Endothelial cell of umbilical vein (primary cell): ENCODE measurements around the gene OR5P2.
"Not testable (repeated sequence)": the region's sequence is repeated elsewhere in the genome, so short reads cannot be mapped to it uniquely, and the experiment has no call there.

Source experiments
- EZH2 ChIP-seq: IDR thresholded peaks from 2 replicates; pipeline ENCODE4 v1.6.1; 2012; ENCODE audit warnings: borderline replicate concordance, low read depth, mild to moderate bottlenecking, moderate library complexity, low read length, inconsistent platforms; ENCODE audit not compliant: severe bottlenecking
- POLR2A ChIP-seq: IDR thresholded peaks from 2 replicates; pipeline ENCODE4 v1.6.1; 2012; ENCODE audit warnings: low read depth, mild to moderate bottlenecking, control low read depth, low read length
- POLR2AphosphoS5 ChIP-seq: IDR thresholded peaks from 2 replicates; pipeline ENCODE4 v1.6.1; 2012; ENCODE audit warnings: low read depth, mild to moderate bottlenecking, control low read depth, low read length, moderate library complexity; ENCODE audit not compliant: insufficient read depth
- TF ChIP-seq, protein P1 (sequence below), 2 donors: IDR thresholded peaks; 1 replicate in 1 of 2; 2 replicates in 1 of 2; pipeline ENCODE4 v1.5.1; 2011; ENCODE audit warnings: low read length in 2 of 2, mild to moderate bottlenecking in 2 of 2, moderate library complexity in 2 of 2, control low read depth in 1 of 2, inconsistent platforms in 1 of 2, low read depth in 1 of 2; ENCODE audit not compliant: insufficient read depth in 1 of 2; ENCODE audit errors: extremely low read depth in 1 of 2

DNA sequence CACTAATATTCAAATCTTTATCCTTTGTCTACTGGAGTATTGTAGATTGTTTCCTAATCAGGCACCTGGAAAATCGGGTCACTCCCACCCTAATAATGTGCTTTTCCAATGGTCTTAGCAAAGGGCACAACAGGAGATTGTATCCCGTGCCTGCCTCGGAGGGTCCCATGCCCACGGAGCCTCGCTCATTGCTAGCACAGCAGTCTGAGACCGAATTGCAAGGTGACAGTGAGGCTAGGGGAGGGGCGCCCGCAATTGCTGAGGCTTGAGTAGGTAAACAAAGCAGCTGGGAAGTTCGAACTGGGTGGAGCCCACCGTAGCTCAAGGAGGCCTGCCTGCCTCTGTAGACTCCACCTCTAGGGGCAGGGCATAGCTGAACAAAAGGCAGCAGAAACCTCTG lies 32.4 kb downstream of the OR5P2 start:
- TF ChIP-seq, protein P1, sequence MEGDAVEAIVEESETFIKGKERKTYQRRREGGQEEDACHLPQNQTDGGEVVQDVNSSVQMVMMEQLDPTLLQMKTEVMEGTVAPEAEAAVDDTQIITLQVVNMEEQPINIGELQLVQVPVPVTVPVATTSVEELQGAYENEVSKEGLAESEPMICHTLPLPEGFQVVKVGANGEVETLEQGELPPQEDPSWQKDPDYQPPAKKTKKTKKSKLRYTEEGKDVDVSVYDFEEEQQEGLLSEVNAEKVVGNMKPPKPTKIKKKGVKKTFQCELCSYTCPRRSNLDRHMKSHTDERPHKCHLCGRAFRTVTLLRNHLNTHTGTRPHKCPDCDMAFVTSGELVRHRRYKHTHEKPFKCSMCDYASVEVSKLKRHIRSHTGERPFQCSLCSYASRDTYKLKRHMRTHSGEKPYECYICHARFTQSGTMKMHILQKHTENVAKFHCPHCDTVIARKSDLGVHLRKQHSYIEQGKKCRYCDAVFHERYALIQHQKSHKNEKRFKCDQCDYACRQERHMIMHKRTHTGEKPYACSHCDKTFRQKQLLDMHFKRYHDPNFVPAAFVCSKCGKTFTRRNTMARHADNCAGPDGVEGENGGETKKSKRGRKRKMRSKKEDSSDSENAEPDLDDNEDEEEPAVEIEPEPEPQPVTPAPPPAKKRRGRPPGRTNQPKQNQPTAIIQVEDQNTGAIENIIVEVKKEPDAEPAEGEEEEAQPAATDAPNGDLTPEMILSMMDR (IDR thresholded peaks at IDR 0.05; ENCODE audit: extremely low read depth in 1 of 2, insufficient read depth in 1 of 2, low read depth in 1 of 2, low read length in 2 of 2), result not testable (repeated sequence)
- TF ChIP-seq POLR2A, EZH2, POLR2AphosphoS5: not testable (repeated sequence)
